Measurements from ENCODE around the gene STAMBPL1.
A peak's percentile ranks its signal among the peaks of the same experiment; 100 is the strongest.
"Not testable (repeated sequence)": the region's sequence is repeated elsewhere in the genome, so short reads cannot be mapped to it uniquely, and the experiment has no call there.

The STAMBPL1 gene

GRCh38 chr10:88926566-88927415, 46.7 kb downstream of the STAMBPL1 start:
- no peak for DNase-seq

- no peak for DNase-seq
Measured at GRCh38 chr10:88927416-88927690, 47.3 kb downstream of the STAMBPL1 start.

GRCh38 chr10:88928254-88928653, 48.2 kb downstream of the STAMBPL1 start:
- no peak for DNase-seq

- no peak for DNase-seq
Measured at GRCh38 chr10:88931548-88931947, 51.5 kb downstream of the STAMBPL1 start.

- DNase-seq, result not testable (repeated sequence)
Measured at GRCh38 chr10:88932029-88932428, 52.0 kb downstream of the STAMBPL1 start.

GRCh38 chr10:88932539-88933256, 52.7 kb downstream of the STAMBPL1 start:
- no peak for DNase-seq

- DNase-seq, result no peak
Measured at GRCh38 chr10:88933564-88933963, 53.5 kb downstream of the STAMBPL1 start.

GRCh38 chr10:88934900-88935672, 55.0 kb downstream of the STAMBPL1 start:
- peak; percentile 22 for DNase-seq

- DNase-seq, result no peak
Measured at GRCh38 chr10:88936656-88937055, 56.6 kb downstream of the STAMBPL1 start.

GRCh38 chr10:88938039-88938438, 58.0 kb downstream of the STAMBPL1 start:
- no peak for DNase-seq

GRCh38 chr10:88938938-88939337, 58.9 kb downstream of the STAMBPL1 start:
- DNase-seq, result no peak

GRCh38 chr10:88941026-88941425, 61.0 kb downstream of the STAMBPL1 start:
- DNase-seq, result no peak

- no peak for DNase-seq
Measured at GRCh38 chr10:88943778-88944177, 63.7 kb downstream of the STAMBPL1 start.

GRCh38 chr10:88944813-88945212, 64.8 kb downstream of the STAMBPL1 start:
- no peak for DNase-seq

GRCh38 chr10:88946200-88946599, 66.2 kb downstream of the STAMBPL1 start:
- DNase-seq, result no peak

- no peak for DNase-seq
Measured at GRCh38 chr10:88946965-88947590, 67.0 kb downstream of the STAMBPL1 start.

- no peak for DNase-seq
Measured at GRCh38 chr10:88949051-88949450, 69.0 kb downstream of the STAMBPL1 start.

GRCh38 chr10:88949912-88950837, 70.1 kb downstream of the STAMBPL1 start:
- DNase-seq, result no peak

- no peak for DNase-seq
Measured at GRCh38 chr10:88952647-88953111, 72.6 kb downstream of the STAMBPL1 start, which contains the start of gene ACTA2. Gene ACTA2 (minus strand): TSS chr10:88952773. CDS start chr10:88948930, 3,843 bp downstream.

GRCh38 chr10:88953662-88954061, 73.6 kb downstream of the STAMBPL1 start:
- DNase-seq, result no peak

GRCh38 chr10:88954458-88955083, 74.5 kb downstream of the STAMBPL1 start:
- no peak for DNase-seq
